K562 (cell line): ENCODE results near the gene RNF224. TPM values are rescaled to one million over a fixed set of nuclear protein-coding genes. Genes with fewer than 3 reads are reported as not detected.

Source experiments
- ATF6 ChIP-seq: sonication (generic); formaldehyde crosslinking; IDR thresholded peaks from 2 replicates; pipeline ENCODE4 v1.4.0; 2020; ENCODE audit warnings: mild to moderate bottlenecking, missing genetic modification reagents
- BRCA1 ChIP-seq, 2 experiments: fragments of 450-650 bp in 1 of 2; sonication (generic) in 1 of 2; formaldehyde crosslinking in 1 of 2; IDR thresholded peaks; 2 replicates each; pipeline versions ENCODE4 v1.5.0 to v1.6.1; 2017 to 2020; ENCODE audit warnings: mild to moderate bottlenecking in 1 of 2, missing genetic modification reagents in 1 of 2
- CBFB ChIP-seq: sonication (generic); formaldehyde crosslinking; IDR thresholded peaks from 2 replicates; pipeline ENCODE4 v1.4.0; 2020; ENCODE audit warnings: mild to moderate bottlenecking, missing genetic modification reagents
- DPF2 ChIP-seq: fragments of 450-650 bp; IDR thresholded peaks from 2 replicates; pipeline ENCODE4 v1.6.1; 2016
- FOXM1 ChIP-seq, 2 experiments: fragments of 450-650 bp in 1 of 2; sonication (generic) in 1 of 2; formaldehyde crosslinking in 1 of 2; IDR thresholded peaks; 2 replicates each; pipeline versions ENCODE4 v1.6.1 to v1.9.0; 2017 to 2022; ENCODE audit warnings: low read depth in 2 of 2, mild to moderate bottlenecking in 2 of 2, missing genetic modification reagents in 1 of 2, moderate library complexity in 1 of 2
- HEY1 ChIP-seq: fragments of 250-450 bp; sonication (Bioruptor Pico); IDR thresholded peaks from 2 replicates; pipeline ENCODE4 v1.5.0; 2020; ENCODE audit warnings: mild to moderate bottlenecking, moderate library complexity, borderline replicate concordance
- HNRNPK ChIP-seq: fragments of 200-400 bp; formaldehyde crosslinking; IDR thresholded peaks from one replicate; pipeline ENCODE4 v1.6.1; 2018; ENCODE audit warnings: mild to moderate bottlenecking, low read depth, low read length; ENCODE audit not compliant: poor library complexity, severe bottlenecking
- NCOA6 ChIP-seq: fragments of 450-650 bp; IDR thresholded peaks from 2 replicates; pipeline ENCODE4 v1.6.1; 2017; ENCODE audit warnings: mild to moderate bottlenecking
- NFXL1 ChIP-seq: fragments of 450-650 bp; formaldehyde crosslinking; IDR thresholded peaks from 2 replicates; pipeline ENCODE4 v1.4.0; 2021; ENCODE audit warnings: mild to moderate bottlenecking
- PATZ1 ChIP-seq: fragments of 250-450 bp; sonication (Bioruptor Pico); IDR thresholded peaks from 2 replicates; pipeline ENCODE4 v1.5.0; 2020; ENCODE audit warnings: mild to moderate bottlenecking, borderline replicate concordance
- TCF3 ChIP-seq: sonication (generic); formaldehyde crosslinking; IDR thresholded peaks from 2 replicates; pipeline ENCODE4 v1.4.0; 2020; ENCODE audit warnings: mild to moderate bottlenecking, missing genetic modification reagents
- ZC3H11A ChIP-seq: IDR thresholded peaks from 2 replicates; pipeline ENCODE4 v1.6.1; 2012; ENCODE audit warnings: low read depth, low read length, improper control_type of control experiment
- ZNF197 ChIP-seq: fragments of 200-800 bp; sonication (Bioruptor generic); IDR thresholded peaks from 2 replicates; pipeline ENCODE4 v1.6.1; 2016; ENCODE audit warnings: low read depth, missing genetic modification characterization, missing compliant biosample characterization
- ZNF551 ChIP-seq: fragments of 250-450 bp; sonication (Bioruptor Pico); IDR thresholded peaks from 2 replicates; pipeline ENCODE4 v1.5.0; 2021; ENCODE audit warnings: mild to moderate bottlenecking, moderate library complexity
- ZNF764 ChIP-seq: fragments of 250-450 bp; sonication (Bioruptor Pico); IDR thresholded peaks from 2 replicates; pipeline ENCODE4 v1.4.0; 2020; ENCODE audit warnings: low read depth, mild to moderate bottlenecking, moderate library complexity
- polyA plus RNA-seq, 8 experiments: library from polyadenylated mRNA; depleted of rRNA in 4 of 8; stranded (reverse) in 5 of 8; unstranded in 3 of 8; fragments of >200 nt; fragmentation: Nextera tagmentation in 2 of 8; fragmentation: Illumina TruSeq in 1 of 8; extraction: Ambion mirVana in 2 of 8; extraction: Trizol in 1 of 8; gene quantifications; 2 replicates each; pipeline versions ENCODE4 v1.2.1 to v1.2.3, GENCODE V29; 2011 to 2014; ENCODE audit warnings: inconsistent platforms in 1 of 8, missing spikeins in 1 of 8
- total RNA-seq, 7 experiments: library from RNA; depleted of rRNA in 6 of 7; stranded (reverse); fragments of >200 nt in 6 of 7; fragmentation: Illumina TruSeq in 2 of 7; extraction: Trizol in 2 of 7; gene quantifications; 2 replicates each; pipeline versions ENCODE4 v1.2.1 to v1.2.3, GENCODE V29; 2011 to 2021; ENCODE audit warnings: low replicate concordance in 1 of 7
- TF ChIP-seq, protein P1 (sequence below): sonication (generic); formaldehyde crosslinking; IDR thresholded peaks from 2 replicates; pipeline ENCODE4 v1.8.1; 2023; ENCODE audit warnings: mild to moderate bottlenecking, missing genetic modification reagents
- TF ChIP-seq, protein P2 (sequence below), 2 experiments: fragments of 150-350 bp in 1 of 2; IDR thresholded peaks; 2 replicates each; pipeline ENCODE4 v1.6.1; 2012 to 2016; ENCODE audit warnings: low read depth in 2 of 2, low read length in 2 of 2, mild to moderate bottlenecking in 1 of 2, moderate library complexity in 1 of 2

Gene RNF224
- total and polyA plus RNA-seq, 9 of the 15 experiments (the other 6 are each of a cell fraction or from before 2014, with no cell fraction given) = not detected

DNA sequence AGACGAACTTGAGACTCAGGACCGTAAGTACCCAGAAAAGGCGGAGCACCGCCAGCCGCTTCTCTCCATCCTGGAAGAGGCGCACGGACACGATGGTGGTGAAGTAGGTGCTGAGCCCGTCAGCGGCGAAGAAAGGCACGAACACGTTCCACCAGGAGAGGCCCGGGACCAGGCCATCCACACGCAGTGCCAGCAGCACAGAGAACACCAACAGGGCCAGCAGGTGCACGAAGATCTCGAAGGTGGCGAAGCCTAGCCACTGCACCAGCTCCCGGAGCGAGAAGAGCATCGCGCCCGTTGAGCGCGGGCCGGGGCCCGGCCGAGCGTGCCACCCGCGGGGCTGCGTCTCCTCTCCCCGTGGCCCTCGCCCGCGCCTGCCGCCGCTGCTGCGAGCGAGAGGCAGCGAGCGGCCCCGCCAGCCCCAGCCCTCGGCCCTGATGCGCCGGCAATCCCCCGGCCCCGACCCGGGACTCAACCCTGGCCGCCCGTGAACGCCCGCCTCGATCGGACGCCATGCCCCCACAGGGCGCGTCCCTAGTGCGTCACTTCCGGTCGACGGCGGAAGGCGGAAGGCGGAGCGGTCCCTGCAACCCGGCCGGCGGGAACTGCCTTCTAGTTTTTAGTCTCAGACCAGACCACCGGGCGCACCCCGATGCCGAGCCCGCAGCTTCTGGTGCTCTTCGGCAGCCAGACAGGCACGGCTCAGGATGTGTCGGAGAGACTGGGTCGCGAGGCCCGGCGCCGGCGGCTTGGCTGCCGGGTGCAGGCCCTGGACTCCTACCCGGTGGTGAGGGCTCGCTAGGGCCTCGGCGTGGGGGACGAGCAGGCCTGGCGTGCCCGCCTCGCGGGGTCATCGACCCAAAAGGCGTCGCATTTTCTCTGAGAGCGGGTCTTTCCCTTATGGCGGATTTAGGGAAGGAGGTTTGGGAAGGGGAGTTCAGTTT is 21.9 kb upstream of the RNF224 start, which contains the start of the genes NDOR1 and TMEM203 (continued):
- TF ChIP-seq, protein P1, sequence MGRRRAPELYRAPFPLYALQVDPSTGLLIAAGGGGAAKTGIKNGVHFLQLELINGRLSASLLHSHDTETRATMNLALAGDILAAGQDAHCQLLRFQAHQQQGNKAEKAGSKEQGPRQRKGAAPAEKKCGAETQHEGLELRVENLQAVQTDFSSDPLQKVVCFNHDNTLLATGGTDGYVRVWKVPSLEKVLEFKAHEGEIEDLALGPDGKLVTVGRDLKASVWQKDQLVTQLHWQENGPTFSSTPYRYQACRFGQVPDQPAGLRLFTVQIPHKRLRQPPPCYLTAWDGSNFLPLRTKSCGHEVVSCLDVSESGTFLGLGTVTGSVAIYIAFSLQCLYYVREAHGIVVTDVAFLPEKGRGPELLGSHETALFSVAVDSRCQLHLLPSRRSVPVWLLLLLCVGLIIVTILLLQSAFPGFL (CRISPR knock-in tag) = no peak
- TF ChIP-seq ZNF551 (CRISPR knock-in tag) (no peak), HNRNPK (no peak), TCF3 (CRISPR knock-in tag) (no peak), HEY1 (CRISPR knock-in tag) (no peak), ZC3H11A (no peak), ZNF764 (no peak), NFXL1 (no peak), PATZ1 (CRISPR knock-in tag) (no peak), DPF2 (no peak), FOXM1 (IDR thresholded peaks at IDR 0.05; ENCODE audit: low read depth) (no peak), FOXM1 (CRISPR knock-in tag; IDR thresholded peaks at IDR 0.05; ENCODE audit: low read depth) (no peak), NCOA6 (no peak), BRCA1 (IDR thresholded peaks at IDR 0.05) (no peak), BRCA1 (CRISPR knock-in tag; IDR thresholded peaks at IDR 0.05) (no peak), CBFB (CRISPR knock-in tag) (peak; percentile 60; the same call in 1 of the 2 replicates), ATF6 (peak; percentile 81; the same call in 1 of the 2 replicates), ZNF197 (CRISPR knock-in tag) (no peak)
- TF ChIP-seq, protein P2, sequence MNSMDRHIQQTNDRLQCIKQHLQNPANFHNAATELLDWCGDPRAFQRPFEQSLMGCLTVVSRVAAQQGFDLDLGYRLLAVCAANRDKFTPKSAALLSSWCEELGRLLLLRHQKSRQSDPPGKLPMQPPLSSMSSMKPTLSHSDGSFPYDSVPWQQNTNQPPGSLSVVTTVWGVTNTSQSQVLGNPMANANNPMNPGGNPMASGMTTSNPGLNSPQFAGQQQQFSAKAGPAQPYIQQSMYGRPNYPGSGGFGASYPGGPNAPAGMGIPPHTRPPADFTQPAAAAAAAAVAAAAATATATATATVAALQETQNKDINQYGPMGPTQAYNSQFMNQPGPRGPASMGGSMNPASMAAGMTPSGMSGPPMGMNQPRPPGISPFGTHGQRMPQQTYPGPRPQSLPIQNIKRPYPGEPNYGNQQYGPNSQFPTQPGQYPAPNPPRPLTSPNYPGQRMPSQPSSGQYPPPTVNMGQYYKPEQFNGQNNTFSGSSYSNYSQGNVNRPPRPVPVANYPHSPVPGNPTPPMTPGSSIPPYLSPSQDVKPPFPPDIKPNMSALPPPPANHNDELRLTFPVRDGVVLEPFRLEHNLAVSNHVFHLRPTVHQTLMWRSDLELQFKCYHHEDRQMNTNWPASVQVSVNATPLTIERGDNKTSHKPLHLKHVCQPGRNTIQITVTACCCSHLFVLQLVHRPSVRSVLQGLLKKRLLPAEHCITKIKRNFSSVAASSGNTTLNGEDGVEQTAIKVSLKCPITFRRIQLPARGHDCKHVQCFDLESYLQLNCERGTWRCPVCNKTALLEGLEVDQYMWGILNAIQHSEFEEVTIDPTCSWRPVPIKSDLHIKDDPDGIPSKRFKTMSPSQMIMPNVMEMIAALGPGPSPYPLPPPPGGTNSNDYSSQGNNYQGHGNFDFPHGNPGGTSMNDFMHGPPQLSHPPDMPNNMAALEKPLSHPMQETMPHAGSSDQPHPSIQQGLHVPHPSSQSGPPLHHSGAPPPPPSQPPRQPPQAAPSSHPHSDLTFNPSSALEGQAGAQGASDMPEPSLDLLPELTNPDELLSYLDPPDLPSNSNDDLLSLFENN (IDR thresholded peaks at IDR 0.05; ENCODE audit: low read depth in 2 of 2, low read length in 2 of 2) = peak in 1 of 2 experiments; percentile 38; a peak in 1 of 4 replicates
